HG02885 (cell line): Measurements from ENCODE around the gene TCF7L2.

Source experiments
- ATAC-seq: cut with Tn5 transposase; IDR thresholded peaks from one replicate; pipeline ENCODE4 v1.9.1; 2021; ENCODE audit warnings: mild to moderate bottlenecking; ENCODE audit not compliant: unreplicated experiment, poor library complexity

TCF7L2 gene

DNA sequence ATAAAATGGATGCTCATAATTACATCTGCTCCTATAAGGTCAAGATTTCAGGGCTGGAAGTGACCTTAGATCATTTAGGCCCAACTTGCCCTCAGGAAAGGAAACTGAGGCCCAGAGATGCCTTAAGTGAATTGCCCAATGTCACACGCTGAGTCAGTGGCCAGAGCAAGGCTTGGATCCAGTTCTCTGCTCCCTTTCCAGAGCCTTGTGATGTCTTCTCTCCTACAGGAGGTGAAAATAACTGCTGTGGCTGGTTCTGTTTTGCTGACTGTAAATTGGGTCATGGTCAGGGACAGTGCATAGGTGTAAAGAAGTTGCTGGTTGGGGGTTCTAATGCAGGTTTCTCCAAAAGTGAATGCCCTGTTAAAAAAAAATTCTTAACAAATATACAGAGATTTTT lies 91.3 kb downstream of the TCF7L2 start:
- ATAC-seq: no peak

DNA sequence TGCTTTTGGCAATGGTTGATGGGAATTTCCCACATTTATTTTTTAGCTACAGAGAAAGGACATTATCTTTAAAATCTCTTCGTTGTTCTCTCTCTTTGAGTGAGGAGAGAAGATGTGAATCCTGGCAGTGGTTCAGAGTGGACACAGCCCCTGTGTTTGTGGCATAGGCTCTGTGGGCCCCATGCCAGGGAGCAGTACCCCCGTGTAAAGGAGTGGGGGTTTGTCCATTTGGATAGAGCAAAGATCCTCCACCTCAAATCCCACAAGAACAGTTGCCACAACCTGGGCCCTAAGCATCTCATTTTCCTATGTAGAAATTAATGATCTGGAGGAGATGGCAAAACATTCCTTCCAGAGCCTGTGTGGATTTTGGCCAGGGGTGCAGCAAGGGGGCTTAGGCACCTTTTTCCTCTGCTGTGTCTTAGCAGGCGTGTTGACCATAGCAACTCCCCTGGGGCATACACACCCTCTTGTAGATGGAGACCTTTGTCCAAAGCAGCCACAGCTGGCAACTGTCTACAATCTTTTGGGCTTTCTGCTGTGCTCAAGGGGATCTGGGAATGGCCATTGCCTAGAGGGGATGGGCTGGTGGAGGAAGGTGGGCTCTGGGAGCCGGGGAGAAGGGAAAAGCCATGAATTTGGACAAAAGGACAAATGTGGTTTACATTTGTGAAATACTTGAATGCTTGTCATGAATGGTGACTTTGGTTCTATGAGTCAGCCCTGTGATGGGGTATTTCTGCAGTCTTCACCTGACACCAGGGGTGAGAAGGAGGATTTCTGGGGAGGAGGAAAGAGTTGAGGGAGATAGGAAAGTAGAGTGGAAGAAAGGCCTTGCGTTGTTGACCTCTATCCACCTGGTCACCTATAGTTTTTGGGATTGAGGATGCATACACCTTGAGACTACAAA lies 92.0 kb downstream of the TCF7L2 start:
- no peak for ATAC-seq

GRCh38 chr10:113042868-113043267 lies 92.8 kb downstream of the TCF7L2 start:
- no peak for ATAC-seq

GRCh38 chr10:113044016-113044755 lies 94.1 kb downstream of the TCF7L2 start:
- ATAC-seq: no peak

DNA sequence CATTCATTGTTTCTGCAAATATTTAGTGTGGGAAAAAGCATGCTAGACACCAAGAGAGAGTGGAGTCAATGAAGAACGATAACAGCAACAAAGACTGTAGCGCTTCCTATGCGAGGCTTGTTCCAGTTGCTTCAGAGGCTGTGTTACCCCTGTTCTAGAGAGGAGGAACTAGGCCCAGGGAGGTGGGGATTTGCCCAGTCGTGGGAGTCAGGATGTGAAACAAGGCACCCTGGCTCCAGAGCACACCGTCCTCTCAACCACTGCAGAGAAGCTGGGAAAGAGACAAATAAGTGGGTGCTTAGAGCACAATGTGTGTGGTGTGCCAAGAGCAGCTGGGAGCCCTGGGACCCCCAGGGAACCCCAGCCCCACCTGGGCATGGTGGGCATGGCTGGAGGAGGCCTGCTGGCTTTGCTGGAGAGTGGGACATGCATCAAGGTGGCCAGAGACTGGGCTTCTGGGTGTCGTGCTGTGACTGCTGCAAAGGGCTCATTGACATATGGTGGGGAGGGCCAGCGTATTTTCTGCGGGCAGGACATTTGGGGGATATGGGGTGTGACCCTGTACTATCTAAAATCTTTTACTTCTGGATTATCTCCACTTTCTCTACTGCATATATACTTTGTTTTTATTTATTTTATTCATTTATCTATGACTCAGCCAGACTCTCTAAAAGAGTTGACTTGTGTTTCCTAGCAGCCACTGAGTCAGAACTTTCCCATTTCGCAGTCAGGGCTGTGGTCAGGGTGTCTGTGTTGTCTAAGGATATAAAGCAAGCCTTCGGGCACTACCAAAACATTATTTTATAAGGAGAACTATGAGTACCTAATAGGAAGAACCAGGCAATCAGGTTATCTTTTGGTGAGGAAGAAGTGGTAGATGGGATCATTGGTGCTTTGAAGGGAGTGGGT lies 95.4 kb downstream of the TCF7L2 start:
- no peak for ATAC-seq

GRCh38 chr10:113047151-113047550 lies 97.1 kb downstream of the TCF7L2 start:
- no peak for ATAC-seq

DNA sequence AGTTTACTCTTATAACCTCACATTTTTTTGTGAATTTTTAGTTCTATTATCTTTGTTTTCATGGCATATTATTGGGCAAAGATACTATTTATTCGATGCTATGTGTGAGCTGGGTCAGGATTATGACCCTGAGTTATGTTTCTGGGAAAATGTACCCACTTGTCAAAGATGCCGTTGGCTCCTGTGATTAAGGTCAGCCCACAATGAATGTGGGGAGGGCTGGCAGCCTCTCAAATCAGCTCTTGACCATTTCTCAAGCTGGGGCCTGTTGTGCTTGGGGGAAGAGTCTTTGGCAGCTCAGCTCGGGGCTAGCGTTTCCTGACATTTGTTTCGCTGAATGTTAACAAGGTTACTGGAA lies 97.5 kb downstream of the TCF7L2 start:
- no peak for ATAC-seq

- ATAC-seq: no peak
Measured at GRCh38 chr10:113047963-113048781, 98.1 kb downstream of the TCF7L2 start.

DNA sequence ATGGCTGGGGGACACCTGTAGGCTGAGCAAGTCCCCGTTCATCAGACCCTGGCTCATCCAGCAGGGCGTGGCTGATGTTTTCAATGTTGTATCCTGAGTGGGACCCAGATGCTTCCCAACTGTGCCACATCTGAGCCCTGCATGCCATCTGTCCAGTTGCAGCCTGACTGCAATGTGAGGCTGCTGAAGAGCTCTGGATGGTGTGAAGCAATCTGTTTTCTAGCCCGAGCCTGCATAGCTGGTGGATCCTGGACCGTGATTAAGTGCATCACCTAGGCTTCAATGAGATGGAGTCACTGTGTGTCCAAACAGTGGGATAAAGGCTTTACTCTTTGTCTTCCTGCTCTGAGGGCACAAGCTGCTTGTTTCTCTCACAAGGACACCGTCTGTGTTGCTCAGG lies 99.8 kb downstream of the TCF7L2 start:
- no peak for ATAC-seq

DNA sequence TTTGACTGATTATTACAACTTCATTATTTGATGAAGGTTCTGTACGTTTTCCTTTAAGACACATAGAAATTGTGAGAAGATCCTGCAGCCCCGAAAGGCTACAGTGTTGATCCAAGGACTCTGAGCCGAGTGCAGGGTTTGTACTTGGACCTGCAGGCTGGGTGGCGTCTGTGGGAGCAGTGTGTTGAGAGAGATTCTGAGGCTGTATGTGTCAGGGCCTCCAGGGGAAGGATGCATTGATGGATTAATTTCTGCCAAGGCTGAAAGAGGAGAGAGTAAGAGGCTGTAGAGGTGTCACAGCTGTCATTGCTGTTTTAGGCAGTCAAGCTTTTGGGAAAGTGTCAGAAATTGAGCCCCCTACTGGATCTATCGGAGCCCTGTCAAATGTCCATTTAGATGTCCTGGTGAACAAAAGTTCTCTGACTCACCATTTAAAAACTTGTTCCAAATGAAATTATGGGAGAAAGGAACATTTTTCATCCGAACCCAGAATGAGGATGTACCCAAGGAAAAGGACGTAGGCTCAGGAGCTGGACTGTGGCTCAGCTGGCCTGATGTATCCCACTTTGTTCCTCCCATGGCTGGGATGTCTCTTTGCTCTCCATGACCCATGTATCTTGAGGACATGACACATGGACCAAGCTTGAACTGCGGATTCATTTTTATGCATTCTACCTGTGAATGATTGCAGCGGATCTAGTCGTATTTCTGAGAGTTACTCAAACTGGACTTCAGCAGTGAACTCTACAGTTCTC lies 102.2 kb downstream of the TCF7L2 start:
- ATAC-seq: no peak

GRCh38 chr10:113053091-113053490 lies 103.0 kb downstream of the TCF7L2 start:
- no peak for ATAC-seq

DNA sequence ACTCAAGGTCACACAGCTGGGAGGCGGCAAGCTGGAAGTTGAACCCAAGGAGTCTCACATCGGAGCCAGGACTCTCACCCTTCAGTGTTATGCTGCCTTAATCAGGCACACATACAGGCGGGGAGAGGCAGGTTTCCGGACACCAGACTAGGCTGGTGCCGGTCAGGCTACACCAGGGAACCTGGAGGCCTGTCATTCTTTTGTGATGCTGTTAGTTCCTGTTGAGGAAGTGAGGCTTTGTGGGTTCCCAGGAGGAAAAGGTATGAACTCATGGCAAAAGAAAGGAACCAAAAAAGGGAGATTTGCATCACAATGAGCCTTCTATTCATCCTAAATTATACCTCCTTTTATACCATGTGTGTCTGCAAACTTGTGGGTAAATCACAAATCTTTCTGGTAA lies 103.8 kb downstream of the TCF7L2 start:
- ATAC-seq: no peak

GRCh38 chr10:113055458-113055857 lies 105.4 kb downstream of the TCF7L2 start:
- ATAC-seq: no peak

DNA sequence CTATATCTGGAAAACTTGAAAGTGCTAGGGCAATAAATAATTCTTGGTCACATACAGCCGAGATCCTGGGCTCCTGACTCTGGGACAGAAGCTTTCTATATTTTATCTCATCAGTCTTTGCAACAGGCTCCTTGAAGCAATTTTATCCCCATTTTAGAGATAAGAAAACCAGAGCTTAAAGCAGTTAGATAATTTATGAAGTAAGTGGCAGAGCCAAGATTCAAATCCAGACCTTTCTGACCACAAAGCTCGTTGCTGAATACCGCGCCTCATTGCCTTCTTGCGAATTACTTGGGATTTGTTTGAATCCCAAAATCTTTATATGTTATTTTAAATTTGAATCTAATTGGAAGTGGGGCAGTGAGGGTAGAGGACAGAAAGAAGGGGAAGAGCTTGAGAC lies 106.0 kb downstream of the TCF7L2 start:
- no peak for ATAC-seq

- no peak for ATAC-seq
Measured at GRCh38 chr10:113056441-113057021, 106.5 kb downstream of the TCF7L2 start.

DNA sequence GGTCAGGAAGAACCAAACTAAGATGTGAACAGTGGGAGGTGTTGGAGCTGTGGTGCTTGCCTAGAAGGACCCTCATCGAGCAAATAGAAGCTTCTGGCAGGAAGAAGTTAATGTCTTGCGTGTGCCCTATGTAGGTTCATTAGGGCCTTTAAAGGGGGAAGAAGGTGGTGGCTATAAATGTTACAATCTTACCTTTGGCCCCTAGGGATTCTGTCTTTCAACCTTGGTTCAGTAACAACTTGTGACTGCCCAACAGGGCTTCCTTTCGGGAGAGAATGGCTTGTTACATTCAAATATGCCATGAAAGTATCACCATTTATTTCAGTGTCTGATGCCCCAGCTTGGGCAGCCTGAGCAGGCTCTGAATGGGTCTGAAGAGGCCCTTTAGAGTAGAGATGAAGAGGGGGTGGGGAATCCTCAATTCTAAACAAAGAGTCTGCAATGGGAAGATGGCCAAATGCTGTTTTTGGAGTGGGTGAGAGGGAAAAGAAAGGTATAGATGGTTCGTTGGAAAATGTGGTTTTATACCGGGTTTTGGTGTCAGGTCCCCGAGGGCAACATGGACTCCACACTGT lies 108.0 kb downstream of the TCF7L2 start:
- ATAC-seq: no peak

GRCh38 chr10:113058523-113059370 lies 108.7 kb downstream of the TCF7L2 start:
- ATAC-seq: no peak
